Neural cell (in vitro differentiated cells): ENCODE data around the gene PFKP. TPM values are rescaled to one million over a fixed set of nuclear protein-coding genes. Genes with fewer than 3 reads are reported as not detected.

Experiments
- H2AFZ ChIP-seq: fragments of 200-600, 300-800 bp; sonication (generic), shearing (Covaris generic); 2 replicates; pipeline ENCODE4 v1.6.0; 2014; ENCODE audit warnings: low read depth, mild to moderate bottlenecking, antibody characterized with exemption, low read length, moderate library complexity
- H3F3A ChIP-seq: fragments of 200-600 bp; shearing (Covaris generic); 2 replicates; pipeline ENCODE4 v1.6.1; 2016; ENCODE audit warnings: mild to moderate bottlenecking, moderate library complexity, mixed read lengths, antibody characterized with exemption, low read length; ENCODE audit not compliant: insufficient read depth, poor library complexity, severe bottlenecking
- H3K27ac ChIP-seq: fragments of 200-600, 300-800 bp; sonication (generic), shearing (Covaris generic); 2 replicates; pipeline ENCODE4 v1.5.1; 2014; ENCODE audit warnings: mild to moderate bottlenecking, low read length, moderate library complexity
- H3K27me3 ChIP-seq: fragments of 300-800, 200-600 bp; sonication (generic), shearing (Covaris generic); 2 replicates; pipeline ENCODE4 v1.6.0; 2014; ENCODE audit warnings: mild to moderate bottlenecking, low read depth, low read length, moderate library complexity; ENCODE audit not compliant: insufficient read depth
- H3K36me3 ChIP-seq: fragments of 300-800, 200-600 bp; sonication (generic), shearing (Covaris generic); 2 replicates; pipeline ENCODE4 v1.5.1; 2014; ENCODE audit warnings: mild to moderate bottlenecking, antibody characterized with exemption, low read length, moderate library complexity; ENCODE audit not compliant: insufficient read depth
- H3K4me2 ChIP-seq: fragments of 300-800, 200-600 bp; sonication (generic), shearing (Covaris generic); 2 replicates; pipeline ENCODE4 v1.6.0; 2014; ENCODE audit warnings: mild to moderate bottlenecking, low read length
- H3K4me3 ChIP-seq: fragments of 300-800, 200-600 bp; sonication (generic), shearing (Covaris generic); 2 replicates; pipeline ENCODE4 v1.5.1; 2014; ENCODE audit warnings: mild to moderate bottlenecking, low read length, moderate library complexity
- H3K79me2 ChIP-seq: fragments of 200-600 bp; shearing (Covaris generic); replicated peaks from 2 replicates; pipeline ENCODE4 v1.6.0; 2014; ENCODE audit warnings: mild to moderate bottlenecking, low read length, moderate library complexity; ENCODE audit not compliant: insufficient read depth
- H3K9ac ChIP-seq: fragments of 300-800, 200-600 bp; sonication (generic), shearing (Covaris generic); 2 replicates; pipeline ENCODE4 v1.6.1; 2016; ENCODE audit warnings: mild to moderate bottlenecking, low read length, mixed read lengths
- H3K9me2 ChIP-seq: fragments of 200-600 bp; shearing (Covaris generic); 2 replicates; pipeline ENCODE4 v1.6.1; 2016; ENCODE audit warnings: mild to moderate bottlenecking, low read length, mixed read lengths; ENCODE audit not compliant: insufficient read depth
- H3K9me3 ChIP-seq: fragments of 200-600, 300-800 bp; sonication (generic), shearing (Covaris generic); 2 replicates; pipeline ENCODE4 v1.6.1; 2016; ENCODE audit warnings: mild to moderate bottlenecking, mixed run types, low read length, moderate library complexity, mixed read lengths
- H4K20me1 ChIP-seq: fragments of 200-600 bp; shearing (Covaris generic); 2 replicates; pipeline ENCODE4 v1.6.1; 2016; ENCODE audit warnings: mild to moderate bottlenecking, mixed run types; ENCODE audit not compliant: insufficient read depth
- EP300 ChIP-seq: fragments of 450-650 bp; conservative IDR thresholded peaks from 2 replicates; pipeline ENCODE4 v1.6.1; 2014; ENCODE audit warnings: antibody characterized with exemption, mild to moderate bottlenecking, moderate library complexity; ENCODE audit not compliant: poor library complexity, severe bottlenecking
- EZH2 ChIP-seq: fragments of 200-600, 300-800 bp; shearing (Covaris generic), sonication (generic); IDR thresholded peaks from 2 replicates; pipeline ENCODE4 v1.6.1; 2014; ENCODE audit warnings: antibody characterized with exemption, low read length, borderline replicate concordance, mild to moderate bottlenecking; ENCODE audit not compliant: insufficient read depth, poor library complexity, severe bottlenecking
- MXI1 ChIP-seq: fragments of 450-650 bp; conservative IDR thresholded peaks from 2 replicates; pipeline ENCODE4 v1.6.1; 2014; ENCODE audit warnings: antibody characterized with exemption, mild to moderate bottlenecking; ENCODE audit not compliant: poor library complexity, severe bottlenecking
- POLR2AphosphoS5 ChIP-seq: IDR thresholded peaks from 2 replicates; pipeline ENCODE4 v1.6.1; 2012
- RAD21 ChIP-seq: fragments of 450-650 bp; conservative IDR thresholded peaks from 2 replicates; pipeline ENCODE4 v1.6.1; 2014; ENCODE audit warnings: antibody characterized with exemption, mild to moderate bottlenecking, moderate library complexity
- SMC3 ChIP-seq: fragments of 450-650 bp; conservative IDR thresholded peaks from 2 replicates; pipeline ENCODE4 v1.6.1; 2014; ENCODE audit warnings: antibody characterized with exemption, mild to moderate bottlenecking, moderate library complexity; ENCODE audit not compliant: poor library complexity
- TAF1 ChIP-seq: IDR thresholded peaks from 2 replicates; pipeline ENCODE4 v1.6.1; 2012; ENCODE audit warnings: low read depth
- polyA plus RNA-seq: library from polyadenylated mRNA; depleted of rRNA; stranded (reverse); fragments of >200 nt; gene quantifications from 2 replicates; pipeline ENCODE4 v1.2.3, GENCODE V29; 2014
- TF ChIP-seq, protein P1 (sequence below): IDR thresholded peaks from 2 replicates; pipeline ENCODE4 v1.6.1; 2012; ENCODE audit warnings: borderline replicate concordance
- TF ChIP-seq, protein P2 (sequence below): fragments of 450-650 bp; IDR thresholded peaks from 2 replicates; pipeline ENCODE4 v1.5.1; 2014; ENCODE audit warnings: antibody characterized with exemption, mild to moderate bottlenecking, moderate library complexity; ENCODE audit not compliant: poor library complexity, severe bottlenecking

PFKP gene
- polyA plus RNA-seq, 1 donor from 2014 or later: 27.9 TPM

- Histone ChIP-seq H2AFZ (no peak overlapping the region), H3K79me2 (no peaks in the 10 kb centered on the region), H3K36me3 (no peaks in the 10 kb centered on the region), H3K9me2 (no peaks in the 10 kb centered on the region), H4K20me1 (no peaks in the 10 kb centered on the region), H3F3A (no peaks in the 10 kb centered on the region), H3K27me3 (no peaks in the 10 kb centered on the region), H3K4me2 (no peak overlapping the region), H3K27ac (no peak overlapping the region), H3K4me3 (no peak overlapping the region), H3K9me3 (no peaks in the 10 kb centered on the region), H3K9ac (no peak overlapping the region)
- TF ChIP-seq RAD21: no peak
- TF ChIP-seq, protein P1, sequence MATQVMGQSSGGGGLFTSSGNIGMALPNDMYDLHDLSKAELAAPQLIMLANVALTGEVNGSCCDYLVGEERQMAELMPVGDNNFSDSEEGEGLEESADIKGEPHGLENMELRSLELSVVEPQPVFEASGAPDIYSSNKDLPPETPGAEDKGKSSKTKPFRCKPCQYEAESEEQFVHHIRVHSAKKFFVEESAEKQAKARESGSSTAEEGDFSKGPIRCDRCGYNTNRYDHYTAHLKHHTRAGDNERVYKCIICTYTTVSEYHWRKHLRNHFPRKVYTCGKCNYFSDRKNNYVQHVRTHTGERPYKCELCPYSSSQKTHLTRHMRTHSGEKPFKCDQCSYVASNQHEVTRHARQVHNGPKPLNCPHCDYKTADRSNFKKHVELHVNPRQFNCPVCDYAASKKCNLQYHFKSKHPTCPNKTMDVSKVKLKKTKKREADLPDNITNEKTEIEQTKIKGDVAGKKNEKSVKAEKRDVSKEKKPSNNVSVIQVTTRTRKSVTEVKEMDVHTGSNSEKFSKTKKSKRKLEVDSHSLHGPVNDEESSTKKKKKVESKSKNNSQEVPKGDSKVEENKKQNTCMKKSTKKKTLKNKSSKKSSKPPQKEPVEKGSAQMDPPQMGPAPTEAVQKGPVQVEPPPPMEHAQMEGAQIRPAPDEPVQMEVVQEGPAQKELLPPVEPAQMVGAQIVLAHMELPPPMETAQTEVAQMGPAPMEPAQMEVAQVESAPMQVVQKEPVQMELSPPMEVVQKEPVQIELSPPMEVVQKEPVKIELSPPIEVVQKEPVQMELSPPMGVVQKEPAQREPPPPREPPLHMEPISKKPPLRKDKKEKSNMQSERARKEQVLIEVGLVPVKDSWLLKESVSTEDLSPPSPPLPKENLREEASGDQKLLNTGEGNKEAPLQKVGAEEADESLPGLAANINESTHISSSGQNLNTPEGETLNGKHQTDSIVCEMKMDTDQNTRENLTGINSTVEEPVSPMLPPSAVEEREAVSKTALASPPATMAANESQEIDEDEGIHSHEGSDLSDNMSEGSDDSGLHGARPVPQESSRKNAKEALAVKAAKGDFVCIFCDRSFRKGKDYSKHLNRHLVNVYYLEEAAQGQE: no peak
- TF ChIP-seq, protein P2, sequence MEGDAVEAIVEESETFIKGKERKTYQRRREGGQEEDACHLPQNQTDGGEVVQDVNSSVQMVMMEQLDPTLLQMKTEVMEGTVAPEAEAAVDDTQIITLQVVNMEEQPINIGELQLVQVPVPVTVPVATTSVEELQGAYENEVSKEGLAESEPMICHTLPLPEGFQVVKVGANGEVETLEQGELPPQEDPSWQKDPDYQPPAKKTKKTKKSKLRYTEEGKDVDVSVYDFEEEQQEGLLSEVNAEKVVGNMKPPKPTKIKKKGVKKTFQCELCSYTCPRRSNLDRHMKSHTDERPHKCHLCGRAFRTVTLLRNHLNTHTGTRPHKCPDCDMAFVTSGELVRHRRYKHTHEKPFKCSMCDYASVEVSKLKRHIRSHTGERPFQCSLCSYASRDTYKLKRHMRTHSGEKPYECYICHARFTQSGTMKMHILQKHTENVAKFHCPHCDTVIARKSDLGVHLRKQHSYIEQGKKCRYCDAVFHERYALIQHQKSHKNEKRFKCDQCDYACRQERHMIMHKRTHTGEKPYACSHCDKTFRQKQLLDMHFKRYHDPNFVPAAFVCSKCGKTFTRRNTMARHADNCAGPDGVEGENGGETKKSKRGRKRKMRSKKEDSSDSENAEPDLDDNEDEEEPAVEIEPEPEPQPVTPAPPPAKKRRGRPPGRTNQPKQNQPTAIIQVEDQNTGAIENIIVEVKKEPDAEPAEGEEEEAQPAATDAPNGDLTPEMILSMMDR: no peak
Observed at GRCh38 chr10:3109196-3109595, 41.8 kb downstream of the PFKP start.

- Histone ChIP-seq H3F3A (no peaks in the 10 kb centered on the region), H3K4me2 (no peak overlapping the region), H3K9me2 (no peaks in the 10 kb centered on the region), H2AFZ (no peak overlapping the region), H3K27ac (no peak overlapping the region), H3K4me3 (no peak overlapping the region), H3K9me3 (no peaks in the 10 kb centered on the region), H3K27me3 (no peaks in the 10 kb centered on the region), H3K9ac (no peak overlapping the region), H3K36me3 (no peaks in the 10 kb centered on the region), H4K20me1 (no peaks in the 10 kb centered on the region), H3K79me2 (no peaks in the 10 kb centered on the region)
- TF ChIP-seq EZH2: no peak
- TF ChIP-seq, protein P1: no peak
- no peak for TF ChIP-seq SMC3
- no peak for TF ChIP-seq MXI1
- TF ChIP-seq, protein P2: no peak
- TF ChIP-seq EP300: no peak
- no peak for TF ChIP-seq TAF1
- no peak for TF ChIP-seq RAD21
- TF ChIP-seq POLR2AphosphoS5: no peak
Observed at GRCh38 chr10:3109633-3110032, 42.3 kb downstream of the PFKP start.
